ENCODE results near the gene FAM83C. TPM values are rescaled to one million over a fixed set of nuclear protein-coding genes. Genes with fewer than 3 reads are reported as not detected.

FAM83C gene
- total and polyA plus RNA-seq, 10 of the 15 experiments (the other 5 are each of a cell fraction or from before 2014, with no cell fraction given), result not detected

- SMC1A ChIA-PET (ENCODE audit: uncharacterized antibody, unreplicated experiment), result interaction anchor here (0.6 kb wide), 1 partner anchor 170 kb away, joined by 3 read pairs; no protein-coding TSS in a partner anchor
- no peak overlapping the region for H3K4me3 ChIP-seq
- DNase-seq (ENCODE audit: low read depth, low spot score), result no peak
- H3K4me1 ChIP-seq (ENCODE audit: control insufficient read depth, insufficient read depth, low read length), result peaks cover 9% of the 10 kb centered on the region
- POLR2A ChIA-PET, result no interaction called here
- WGBS (ENCODE audit: insufficient coverage, insufficient replicate concordance, low lambda C conversion rate, missing lambda C conversion rate), result 83% methylated on average over 7 of the region's 7 CpGs
- TF ChIP-seq ZNF384 (IDR thresholded peaks at IDR 0.05; ENCODE audit: borderline replicate concordance, low read depth, low read length) (no peak), POLR2AphosphoS2 (IDR thresholded peaks at IDR 0.05; ENCODE audit: low read depth, low read length) (no peak), BHLHE40 (IDR thresholded peaks at IDR 0.05; ENCODE audit: borderline replicate concordance in 1 of 2, low read depth in 2 of 2, low read length in 1 of 2) (no peak), MYC (IDR thresholded peaks at IDR 0.05; ENCODE audit: insufficient read depth, insufficient read length, insufficient replicate concordance, low read length, severe bottlenecking) (no peak), ATF3 (IDR thresholded peaks at IDR 0.05; ENCODE audit: borderline replicate concordance, extremely low read depth, low read depth, low read length) (no peak), ZSCAN29 (IDR thresholded peaks at IDR 0.05) (no peak), MTA2 (IDR thresholded peaks at IDR 0.05; ENCODE audit: low read depth) (no peak), FOS (IDR thresholded peaks at IDR 0.05; ENCODE audit: borderline replicate concordance, extremely low read depth, insufficient read length) (no peak), RBBP5 (conservative IDR thresholded peaks at IDR 0.05) (no peak), BCL11A (IDR thresholded peaks at IDR 0.05; ENCODE audit: low read depth, low read length) (no peak)
- no peak overlapping the region for H3K4me2 ChIP-seq (ENCODE audit: control insufficient read depth, insufficient read depth)
- in situ Hi-C loops (cut with MboI), result loop anchor here (25.0 kb wide), 1 partner anchor 435 kb away; the partner anchor contains the start of gene NCOA6
- H3K27me3 ChIP-seq (replicated peaks in 1 of 2; ENCODE audit: control insufficient read depth in 2 of 2, insufficient read depth in 2 of 2, low read length in 1 of 2), result no peaks in the 10 kb centered on the region
- no peaks in the 10 kb centered on the region for H4K20me1 ChIP-seq (ENCODE audit: control insufficient read depth, insufficient read depth)
- RAD21 ChIA-PET (ENCODE audit: unreplicated experiment), result interaction anchor here (1.8 kb wide), 1 partner anchor 126 kb away, joined by 10 read pairs; the partner anchor contains the start of gene EDEM2
- H2AFZ ChIP-seq (ENCODE audit: control insufficient read depth, low read depth, low read length), result no peak overlapping the region
- no peaks in the 10 kb centered on the region for H3K9me3 ChIP-seq (replicated peaks; ENCODE audit: control insufficient read depth, insufficient read depth, low read length)
- H3K79me2 ChIP-seq (ENCODE audit: control insufficient read depth, insufficient read depth, low read length), result peaks cover 7% of the 10 kb centered on the region
- FAIRE-seq, result no peak
- intact Hi-C loops (cut with micrococcal nuclease; ENCODE audit: unreplicated experiment), result no loop called here
- peaks cover 0 to 7% of the 10 kb centered on the region in 2 experiments; a peak in 2 of 4 replicates for H3K36me3 ChIP-seq (ENCODE audit: control insufficient read depth in 2 of 2, insufficient read depth in 2 of 2, low read length in 1 of 2)
- ATAC-seq, result no peak
- no peak overlapping the region for H3K27ac ChIP-seq (ENCODE audit: control insufficient read depth, insufficient read depth)
- BruUV-seq (replicated peaks), result no TSS peak
- H3K9ac ChIP-seq (ENCODE audit: control insufficient read depth, insufficient read depth, low read length), result no peak overlapping the region
- CTCF ChIA-PET, result interaction anchor here (0.7 to 9.6 kb wide), 4 partner anchors 85 to 832 kb away, joined by 3 to 98 read pairs (median 12); partner anchors contain the start of gene EDEM2
Observed at GRCh38 chr20:35271904-35272303, 20.3 kb downstream of the FAM83C start.
